ENCODE results near the gene RHO.
"Not testable (repeated sequence)": the region's sequence is repeated elsewhere in the genome, so short reads cannot be mapped to it uniquely, and the experiment has no call there.

Gene RHO

DNA sequence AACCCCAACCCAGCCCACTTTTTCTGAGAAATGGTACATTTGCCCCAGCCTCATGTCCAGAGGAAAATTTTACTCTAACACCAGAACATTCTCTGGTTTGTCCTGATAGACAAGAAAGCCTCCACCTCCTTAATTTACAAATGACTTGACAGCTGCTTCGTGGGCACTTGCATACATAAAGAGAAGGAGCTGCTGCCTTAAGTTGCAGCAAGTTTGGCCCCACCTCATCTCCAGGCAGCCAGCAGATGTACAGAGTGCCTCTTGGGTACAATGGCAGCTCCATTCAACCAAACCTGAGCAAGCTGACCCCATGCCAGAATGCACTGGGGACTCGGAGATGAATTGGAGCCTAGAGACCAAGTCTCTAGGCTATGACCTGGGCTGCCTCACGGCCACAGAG, 8.4 kb downstream of the RHO start:
- DNase-seq (ENCODE audit: extremely low spot score, insufficient read length, low read depth) (no peak), FAIRE-seq (no peak)

- FAIRE-seq (no peak), DNase-seq (ENCODE audit: extremely low spot score, insufficient read length, low read depth) (no peak)
These were observed 10.8 kb downstream of the RHO start for GRCh38 chr3:129539206-129539605.

- FAIRE-seq = no peak
These were observed 12.5 kb downstream of the RHO start for GRCh38 chr3:129540776-129541516.

DNA sequence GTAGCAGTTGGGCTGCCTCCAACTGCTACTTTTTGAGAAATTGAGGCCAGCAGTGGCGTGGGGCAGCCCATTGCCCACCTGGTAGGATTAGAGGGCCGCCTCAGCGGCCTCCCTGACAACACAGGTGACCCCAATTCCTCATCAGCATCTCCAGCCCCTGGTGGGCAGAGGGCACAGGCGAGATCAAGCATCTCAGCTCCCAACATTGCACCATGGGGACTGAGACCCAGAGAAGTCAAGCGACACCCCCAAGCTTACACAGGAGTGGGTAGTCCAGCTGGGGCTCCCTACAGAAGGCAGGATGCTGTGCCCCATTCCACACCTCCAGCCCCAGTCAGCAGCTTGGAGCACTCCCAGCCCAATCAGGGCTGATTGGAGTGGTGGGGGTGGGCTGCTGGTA, 14.3 kb downstream of the RHO start:
- DNase-seq (ENCODE audit: extremely low spot score, insufficient read length, low read depth) = no peak
- no peak for FAIRE-seq

More at GRCh38 chr3:129540776-129541516, 12.5 kb downstream of the RHO start:
- no peak for DNase-seq (ENCODE audit: extremely low spot score, insufficient read length, low read depth)

DNA sequence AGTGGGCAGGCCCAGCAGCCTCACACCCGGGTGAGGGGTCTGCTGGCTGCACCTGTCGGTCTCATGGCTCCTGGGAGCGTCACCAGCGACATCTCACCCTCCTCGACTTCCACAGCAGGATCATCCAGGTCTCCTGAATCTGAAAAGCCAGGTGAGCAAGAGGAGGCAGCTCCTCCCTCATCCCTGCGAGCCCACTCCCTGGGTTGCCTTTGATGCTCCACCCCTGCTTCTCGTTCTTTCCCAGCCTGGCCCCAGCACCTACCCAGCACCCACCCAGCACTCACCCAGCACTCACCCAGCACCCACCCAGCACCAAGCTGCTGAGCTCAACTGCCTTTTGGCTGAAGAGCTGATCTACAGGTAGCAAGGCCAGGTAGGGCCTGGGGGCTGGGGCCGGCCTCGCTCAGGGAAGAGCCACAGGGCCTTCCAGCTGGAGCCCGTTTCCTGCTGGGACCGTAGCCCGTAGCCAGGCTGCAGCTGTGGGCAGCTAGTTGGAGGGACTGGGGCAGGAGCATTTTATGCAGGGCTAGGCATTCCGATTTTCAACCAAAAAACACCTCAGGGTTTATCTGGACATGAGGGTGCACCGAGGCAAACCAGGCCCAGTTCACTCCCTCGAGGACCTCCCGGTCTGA, 14.8 kb downstream of the RHO start, which contains the start of gene H1-8:
TSS of gene H1-8 (plus strand) at position 20 of the 635 bp plus-strand sequence. CDS start at position 64, 44 bp downstream.
- DNase-seq (ENCODE audit: extremely low spot score, insufficient read length, low read depth) (no peak), FAIRE-seq (no peak)

DNA sequence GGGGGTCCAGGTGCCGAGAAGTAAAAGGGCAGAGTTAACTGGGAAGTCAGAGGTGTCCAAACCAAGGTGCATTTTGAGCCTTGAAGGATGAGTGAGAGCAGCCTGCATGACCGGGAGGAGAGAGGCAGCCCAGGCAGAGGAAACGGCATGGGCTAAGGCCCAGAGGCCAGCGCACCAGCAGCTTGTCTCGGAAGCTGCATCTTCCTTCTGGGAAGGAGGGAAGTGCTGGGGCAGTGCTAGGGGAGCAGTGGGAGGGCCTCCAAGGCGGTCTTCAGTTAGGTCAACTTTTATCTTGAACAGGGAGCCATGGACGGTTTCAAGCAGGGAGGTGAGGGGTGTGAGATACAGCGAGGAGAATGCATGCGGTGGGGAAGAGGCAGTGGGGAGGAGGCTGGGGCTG, 15.6 kb downstream of the RHO start:
- DNase-seq (ENCODE audit: extremely low spot score, insufficient read length, low read depth) = no peak
- no peak for FAIRE-seq

GRCh38 chr3:129545951-129546350, 17.5 kb downstream of the RHO start:
- not testable (repeated sequence) for DNase-seq (ENCODE audit: extremely low spot score, insufficient read length, low read depth); FAIRE-seq

- FAIRE-seq (no peak), DNase-seq (ENCODE audit: extremely low spot score, insufficient read length, low read depth) (no peak)
These were observed 18.8 kb downstream of the RHO start for GRCh38 chr3:129547241-129547640.

GRCh38 chr3:129548104-129548965, 19.9 kb downstream of the RHO start:
- FAIRE-seq (no peak), DNase-seq (ENCODE audit: extremely low spot score, insufficient read length, low read depth) (no peak)

- DNase-seq (ENCODE audit: extremely low spot score, insufficient read length, low read depth) (no peak), FAIRE-seq (no peak)
These were observed 20.8 kb downstream of the RHO start for GRCh38 chr3:129549006-129549800.

DNA sequence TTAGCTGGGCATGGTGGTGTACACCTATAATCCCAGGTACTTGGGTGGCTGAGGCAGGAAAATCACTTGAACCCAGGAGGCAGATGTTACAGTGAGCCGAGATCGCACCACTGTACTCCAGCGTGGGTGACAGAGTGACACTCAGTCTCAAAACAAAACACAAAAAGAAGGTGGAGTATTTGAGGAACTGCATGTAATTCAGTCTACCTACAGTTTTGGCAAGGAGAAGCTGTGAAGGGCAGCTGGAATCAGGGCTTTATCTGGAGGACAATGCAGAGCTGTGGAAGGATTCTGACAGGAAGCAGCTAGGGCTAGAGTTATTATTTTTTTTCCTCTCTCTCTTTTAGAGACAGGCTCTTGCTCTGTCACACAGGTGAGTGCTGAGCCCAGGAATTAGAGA, 21.4 kb downstream of the RHO start:
- FAIRE-seq (no peak), DNase-seq (ENCODE audit: extremely low spot score, insufficient read length, low read depth) (no peak)

GRCh38 chr3:129552287-129553050, 24.0 kb downstream of the RHO start:
- no peak for FAIRE-seq
- DNase-seq (ENCODE audit: extremely low spot score, insufficient read length, low read depth) = no peak

DNA sequence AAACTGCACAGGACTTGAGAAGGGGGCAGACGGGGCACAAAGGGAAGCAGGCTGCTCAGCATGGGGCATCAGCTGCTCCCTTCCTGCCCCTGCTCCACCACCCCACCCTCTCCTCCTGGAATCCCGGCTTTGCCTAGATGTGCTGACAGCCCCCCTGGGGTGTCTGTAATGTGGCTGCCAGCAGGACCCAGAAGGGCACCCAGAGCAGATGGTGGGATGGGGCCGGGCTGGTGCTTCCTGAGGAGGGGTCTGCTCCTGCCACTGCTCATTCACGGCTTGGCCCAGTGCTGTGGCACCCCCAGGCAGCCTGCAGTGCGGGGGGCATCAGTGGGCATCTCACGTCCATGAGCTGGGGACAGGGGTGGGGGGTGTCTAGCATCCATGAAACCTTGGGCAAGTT, 24.7 kb downstream of the RHO start:
- FAIRE-seq = no peak
- DNase-seq (ENCODE audit: extremely low spot score, insufficient read length, low read depth) = no peak

DNA sequence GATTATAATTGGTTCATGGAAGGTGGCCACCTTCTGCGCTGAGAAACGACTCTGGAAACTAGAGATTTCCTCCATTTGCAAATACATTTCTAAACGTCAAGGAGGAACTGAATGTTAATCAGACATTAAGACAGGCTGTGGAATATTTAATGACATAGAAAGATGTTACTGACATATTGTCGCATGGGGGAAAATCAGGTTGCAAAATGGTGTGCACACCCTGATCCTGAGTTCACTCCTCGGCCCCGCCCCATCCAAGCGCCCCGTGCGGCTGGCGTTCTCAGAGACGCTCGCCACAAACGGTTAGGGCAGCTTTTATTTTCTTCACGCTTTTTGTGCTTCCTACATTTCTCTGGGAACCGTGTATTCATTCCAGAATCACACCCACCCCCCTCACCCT, 25.3 kb downstream of the RHO start:
- FAIRE-seq = no peak

DNA sequence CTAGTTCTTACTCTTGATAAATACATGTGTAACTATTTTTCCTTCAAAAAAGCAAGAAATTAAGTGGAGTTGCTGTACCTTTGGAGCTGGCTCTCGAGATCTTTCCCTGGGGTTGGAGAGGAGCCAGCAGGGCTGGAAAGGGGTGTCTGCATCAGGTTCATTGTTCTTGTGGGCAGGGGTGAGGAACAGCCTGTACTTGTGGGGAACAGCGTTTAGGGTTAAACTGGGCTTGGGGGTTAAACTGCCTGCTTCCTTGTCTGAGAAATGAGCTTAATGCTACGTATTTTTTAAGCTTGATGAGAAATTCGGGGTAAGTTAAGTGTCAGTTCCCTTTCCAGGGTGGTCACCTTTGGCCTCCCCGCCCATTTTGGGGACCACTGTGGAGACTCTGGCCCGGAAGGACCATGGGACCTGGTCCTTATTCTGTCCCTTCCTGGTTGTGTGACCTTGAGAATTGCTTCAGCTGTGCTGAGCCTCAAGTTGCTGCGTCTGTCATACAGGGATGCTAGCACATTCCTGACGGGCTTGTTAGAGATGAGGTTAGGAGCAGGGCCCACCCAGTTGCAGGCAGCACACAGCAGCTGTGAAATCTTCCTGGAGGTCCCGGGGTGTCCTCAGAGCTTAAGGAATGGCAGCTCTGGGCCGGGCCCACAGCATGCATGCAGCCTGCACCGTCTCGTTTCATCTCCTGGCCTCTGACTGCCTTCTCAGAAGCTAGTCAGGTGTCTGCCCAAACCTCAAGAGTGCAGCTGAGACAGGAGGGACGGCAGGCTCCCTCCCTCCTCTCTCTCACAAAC, 26.1 kb downstream of the RHO start:
- FAIRE-seq = no peak
- DNase-seq (ENCODE audit: extremely low spot score, insufficient read length, low read depth) = no peak

More for the DNA sequence above, 25.3 kb downstream of the RHO start:
- DNase-seq (ENCODE audit: extremely low spot score, insufficient read length, low read depth) = no peak

DNA sequence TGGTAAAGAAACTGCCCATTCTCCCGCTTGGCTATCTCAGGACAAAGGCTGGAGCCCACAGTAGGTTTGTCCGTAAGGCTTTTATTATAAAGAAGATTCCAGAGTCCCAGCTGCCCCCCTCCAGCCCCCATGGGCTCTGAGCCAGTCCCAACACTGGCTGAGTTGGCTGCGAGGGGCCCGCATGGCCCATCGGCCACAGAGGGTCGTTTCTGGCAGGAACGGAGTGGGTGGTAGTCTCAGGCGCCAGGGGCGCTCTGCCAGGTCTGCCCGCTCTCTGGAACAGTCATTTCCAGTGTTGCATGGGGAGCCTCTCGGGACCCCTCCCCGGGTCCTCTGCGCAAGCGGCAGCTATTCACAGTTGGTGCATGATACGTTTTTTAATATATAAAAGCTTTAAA, 26.7 kb downstream of the RHO start:
- no peak for DNase-seq (ENCODE audit: extremely low spot score, insufficient read length, low read depth)
- no peak for FAIRE-seq

DNA sequence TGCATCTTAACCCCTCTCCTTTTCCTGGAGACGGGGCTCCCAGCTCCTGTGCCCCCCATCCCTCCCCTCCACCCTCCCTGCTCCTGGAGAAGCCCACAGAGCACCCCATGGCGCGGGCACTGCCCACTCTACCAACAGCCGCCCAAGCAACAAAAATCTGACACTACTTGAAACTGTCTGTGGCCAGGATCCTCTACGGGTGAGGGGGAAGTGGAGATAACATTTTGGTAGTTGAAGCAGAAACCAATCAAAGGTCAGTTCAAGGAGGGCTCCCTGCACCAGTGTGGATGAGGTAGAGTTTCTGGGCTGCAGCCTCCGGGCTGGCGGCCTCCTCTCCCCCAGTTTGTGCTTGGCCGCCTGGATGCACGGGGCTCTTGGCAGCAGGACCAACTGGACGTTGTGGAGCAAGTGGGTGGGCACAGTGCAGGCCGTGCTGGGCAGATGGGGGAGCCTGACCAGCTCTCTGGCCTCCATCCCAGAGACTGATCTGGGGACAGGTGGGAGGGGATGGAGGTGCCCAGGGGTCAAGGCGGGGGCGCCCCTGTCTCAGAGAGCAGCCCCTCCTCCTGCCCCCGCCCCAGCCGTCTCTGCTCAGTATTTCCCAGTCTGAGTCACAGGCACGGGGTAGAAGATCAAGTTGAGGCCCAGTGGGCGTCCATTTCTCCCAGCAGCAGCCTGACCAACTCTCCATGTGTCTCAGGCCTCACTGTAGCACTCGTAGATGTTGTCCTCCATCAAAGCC, 27.3 kb downstream of the RHO start:
- FAIRE-seq (no peak), DNase-seq (ENCODE audit: extremely low spot score, insufficient read length, low read depth) (no peak)

DNA sequence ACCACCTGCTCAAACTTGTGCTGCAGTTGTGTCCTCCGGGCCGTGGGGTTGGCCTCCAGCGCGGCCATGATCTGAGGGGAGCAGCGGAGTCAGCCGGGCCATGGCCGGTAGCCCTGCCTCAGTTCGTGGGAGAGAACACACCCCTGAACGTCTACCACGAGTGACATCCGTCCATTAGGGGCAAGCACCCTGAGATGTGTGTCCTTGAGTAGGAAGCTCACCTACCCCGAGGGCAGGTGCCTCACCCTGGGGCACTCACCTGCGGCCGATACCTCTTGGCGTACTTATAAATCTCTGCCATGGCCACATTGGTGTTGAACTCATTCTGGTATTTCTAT, 27.9 kb downstream of the RHO start:
- no peak for FAIRE-seq
- no peak for DNase-seq (ENCODE audit: extremely low spot score, insufficient read length, low read depth)

Data from GM18507 (cell line).